Peyer's patch (tissue), 4 donors: ENCODE data around the gene KLF16. TPM values are rescaled to one million over a fixed set of nuclear protein-coding genes. Genes with fewer than 3 reads are reported as not detected.

Experiments
- DNase-seq, 3 donors: peaks; one replicate each; pipeline ENCODE4 v3.0.0-alpha.2; 2017 to 2019
- H3K27ac ChIP-seq, 4 donors: fragments of 200-600 bp; sonication (generic); one replicate each; pipeline ENCODE4 v1.5.1; 2016 to 2019
- H3K27me3 ChIP-seq, 2 donors: fragments of 200-600 bp; sonication (generic); one replicate each; pipeline ENCODE4 v1.5.1; 2019
- H3K36me3 ChIP-seq, 3 donors: fragments of 200-600 bp; sonication (generic); one replicate each; pipeline ENCODE4 v1.5.1; 2016 to 2019
- H3K4me1 ChIP-seq, 4 donors: fragments of 200-600 bp; sonication (generic); one replicate each; pipeline ENCODE4 v1.5.1; 2016 to 2019
- H3K4me3 ChIP-seq, 4 donors: fragments of 200-600 bp; sonication (generic); 1 replicate in 3 of 4; 2 replicates in 1 of 4; pipeline ENCODE4 v1.5.1; 2016 to 2019; ENCODE audit warnings: mild to moderate bottlenecking in 1 of 4
- H3K9me3 ChIP-seq, 4 donors: fragments of 200-600 bp; sonication (generic); one replicate each; pipeline ENCODE4 v1.5.1; 2016 to 2019; ENCODE audit warnings: mild to moderate bottlenecking in 1 of 4
- POLR2A ChIP-seq, 2 donors: fragments of 450-650 bp; IDR thresholded peaks; one replicate each; pipeline ENCODE4 v1.5.1; 2017; ENCODE audit warnings: antibody characterized with exemption in 2 of 2, mild to moderate bottlenecking in 2 of 2, moderate library complexity in 2 of 2
- total RNA-seq, 4 donors: library from RNA; depleted of rRNA; stranded (reverse); fragments of >200 nt; gene quantifications; one replicate each; pipeline ENCODE4 v1.1.0, GENCODE V29; 2016
- TF ChIP-seq, protein P1 (sequence below), 6 experiments: fragments of 450-650 bp in 4 of 6; fragments of 200-600 bp in 2 of 6; sonication (generic) in 1 of 6; IDR thresholded peaks; one replicate each; pipeline ENCODE4 v1.5.1; 2017 to 2019; ENCODE audit warnings: antibody characterized with exemption in 6 of 6, mild to moderate bottlenecking in 3 of 6, moderate library complexity in 1 of 6

Gene KLF16
- total RNA-seq, 4 donors from 2014 or later: 10.3 to 18.2 (median 14.8) TPM

GRCh38 chr19:1813192-1814182 lies 49.9 kb downstream of the KLF16 start:
- peak overlapping the region in 3 of 4 donors; percentile 57 to 63 (median 57) for H3K4me3 ChIP-seq
- no peaks in the 10 kb centered on the region for H3K27me3 ChIP-seq
- peak overlapping the region; percentile 60 to 79 (median 68) for H3K27ac ChIP-seq
- H3K9me3 ChIP-seq: no peaks in the 10 kb centered on the region
- peaks cover 6 to 19% (median 13%) of the 10 kb centered on the region in 4 donors for H3K4me1 ChIP-seq
- TF ChIP-seq, protein P1, sequence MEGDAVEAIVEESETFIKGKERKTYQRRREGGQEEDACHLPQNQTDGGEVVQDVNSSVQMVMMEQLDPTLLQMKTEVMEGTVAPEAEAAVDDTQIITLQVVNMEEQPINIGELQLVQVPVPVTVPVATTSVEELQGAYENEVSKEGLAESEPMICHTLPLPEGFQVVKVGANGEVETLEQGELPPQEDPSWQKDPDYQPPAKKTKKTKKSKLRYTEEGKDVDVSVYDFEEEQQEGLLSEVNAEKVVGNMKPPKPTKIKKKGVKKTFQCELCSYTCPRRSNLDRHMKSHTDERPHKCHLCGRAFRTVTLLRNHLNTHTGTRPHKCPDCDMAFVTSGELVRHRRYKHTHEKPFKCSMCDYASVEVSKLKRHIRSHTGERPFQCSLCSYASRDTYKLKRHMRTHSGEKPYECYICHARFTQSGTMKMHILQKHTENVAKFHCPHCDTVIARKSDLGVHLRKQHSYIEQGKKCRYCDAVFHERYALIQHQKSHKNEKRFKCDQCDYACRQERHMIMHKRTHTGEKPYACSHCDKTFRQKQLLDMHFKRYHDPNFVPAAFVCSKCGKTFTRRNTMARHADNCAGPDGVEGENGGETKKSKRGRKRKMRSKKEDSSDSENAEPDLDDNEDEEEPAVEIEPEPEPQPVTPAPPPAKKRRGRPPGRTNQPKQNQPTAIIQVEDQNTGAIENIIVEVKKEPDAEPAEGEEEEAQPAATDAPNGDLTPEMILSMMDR (IDR thresholded peaks at IDR 0.05): no peak
- no peak for TF ChIP-seq POLR2A (IDR thresholded peaks at IDR 0.05)
- no peak for DNase-seq
- peaks cover 0 to 40% (median 0%) of the 10 kb centered on the region in 3 donors for H3K36me3 ChIP-seq

DNA sequence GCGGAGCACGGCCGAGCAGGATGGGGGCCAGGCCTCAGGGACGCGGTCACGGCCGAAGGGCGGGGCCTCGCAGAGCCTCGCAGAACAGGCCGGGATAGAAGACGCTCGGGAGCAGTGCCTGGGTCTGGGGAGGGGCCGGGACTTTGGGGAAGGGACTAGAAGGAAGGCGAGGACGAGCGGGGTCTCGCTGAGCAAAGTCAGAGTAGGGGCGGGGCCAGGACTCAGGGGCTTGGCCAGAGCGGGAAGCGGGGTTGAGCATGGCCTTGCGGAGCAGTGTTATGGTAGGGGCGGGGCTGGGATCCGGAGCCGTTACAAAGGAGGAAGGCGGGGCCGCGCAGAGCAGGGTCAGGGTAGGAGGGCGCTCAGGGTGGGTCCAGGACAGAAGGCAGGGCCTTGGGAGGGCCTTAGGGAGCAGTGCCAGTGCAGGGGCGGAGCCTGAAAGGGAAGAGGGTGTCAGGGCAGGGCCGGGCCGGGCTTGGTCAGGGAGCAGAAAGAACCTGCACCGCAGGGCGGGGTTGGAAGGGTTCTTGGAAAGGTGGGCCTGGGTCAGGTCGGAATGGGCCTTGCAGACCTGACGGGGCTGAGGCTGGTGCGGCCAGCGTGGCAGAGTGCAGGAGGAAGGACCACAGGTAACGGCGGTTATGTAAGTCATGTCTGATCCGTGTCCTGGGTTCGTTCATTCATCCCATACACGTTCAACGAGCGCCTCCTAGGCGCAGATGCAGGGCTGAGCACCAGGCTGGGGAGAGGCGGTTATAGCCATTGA lies 50.8 kb downstream of the KLF16 start:
- Histone ChIP-seq H3K27me3 (no peaks in the 10 kb centered on the region), H3K27ac (peak overlapping the region; percentile 60 to 79 (median 68)), H3K36me3 (peaks cover 0 to 32% (median 0%) of the 10 kb centered on the region in 3 donors), H3K4me3 (peak overlapping the region; percentile 57 to 63 (median 58)), H3K4me1 (peaks cover 6 to 19% (median 13%) of the 10 kb centered on the region in 4 donors), H3K9me3 (no peaks in the 10 kb centered on the region)
- peak; percentile 94 to 98 (median 97) for DNase-seq
- no peak for TF ChIP-seq POLR2A (IDR thresholded peaks at IDR 0.05)
- TF ChIP-seq, protein P1 (IDR thresholded peaks at IDR 0.05): peak in 4 of 6 experiments; percentile 50 to 63 (median 62)

- DNase-seq: peak in 2 of 3 donors; percentile 75 to 93
- TF ChIP-seq, protein P1 (IDR thresholded peaks at IDR 0.05): peak in 4 of 6 experiments; percentile 19 to 24 (median 22)
- TF ChIP-seq POLR2A (IDR thresholded peaks at IDR 0.05): no peak
- H3K9me3 ChIP-seq: no peaks in the 10 kb centered on the region
- H3K36me3 ChIP-seq: peaks cover 0 to 25% (median 0%) of the 10 kb centered on the region in 3 donors
- H3K4me1 ChIP-seq: peaks cover 6 to 19% (median 13%) of the 10 kb centered on the region in 4 donors
- H3K27me3 ChIP-seq: no peaks in the 10 kb centered on the region
- H3K27ac ChIP-seq: peak within 1 kb of the TSS; percentile 60 to 79 (median 68)
- H3K4me3 ChIP-seq: peak within 1 kb of the TSS; percentile 57 to 63 (median 58)
These were observed 51.4 kb downstream of the KLF16 start, which contains the start of gene ATP8B3 for GRCh38 chr19:1811942-1812425. Gene ATP8B3 (minus strand): TSS chr19:1812276. CDS start chr19:1811736, 540 bp downstream.

- no peaks in the 10 kb centered on the region for H3K27me3 ChIP-seq
- H3K36me3 ChIP-seq: peaks cover 0 to 20% (median 0%) of the 10 kb centered on the region in 3 donors
- peak overlapping the region; percentile 23 to 79 (median 68) for H3K27ac ChIP-seq
- H3K9me3 ChIP-seq: no peaks in the 10 kb centered on the region
- H3K4me1 ChIP-seq: peaks cover 6 to 19% (median 13%) of the 10 kb centered on the region in 4 donors
- DNase-seq: peak; percentile 29 to 92 (median 89)
- peak overlapping the region; percentile 57 to 63 (median 58) for H3K4me3 ChIP-seq
- TF ChIP-seq, protein P1 (IDR thresholded peaks at IDR 0.05): no peak
- TF ChIP-seq POLR2A (IDR thresholded peaks at IDR 0.05): no peak
These were observed 51.9 kb downstream of the KLF16 start for GRCh38 chr19:1811472-1811894.
